Activated CD4-positive, alpha-beta memory T cell treated with anti-CD3 and anti-CD28 coated beads, Interleukin-2, amount 10 ng/mL, durations not matched to agents 7 days and 5 days (primary cell): ENCODE results near the gene SYT12. TPM values are rescaled to one million over a fixed set of nuclear protein-coding genes. Genes with fewer than 3 reads are reported as not detected.

Source experiments
- CTCF ChIA-PET: fragments of 350-600 bp; sonication (Branson Sonifier 250); formaldehyde crosslinking; loops from one replicate; lab custom pipeline; 2021; ENCODE audit warnings: antibody characterized with exemption, inconsistent platforms; lab: Charles Lee
- POLR2A ChIA-PET: fragments of 350-600 bp; sonication (Branson Sonifier 250); formaldehyde crosslinking; loops from one replicate; lab custom pipeline; 2021; ENCODE audit warnings: antibody characterized with exemption; lab: Charles Lee
- DNase-seq: peaks from one replicate; pipeline ENCODE4 v3.0.0-alpha.2; 2020
- H3K27ac Mint-ChIP-seq: one replicate; pipeline ENCODE4 v1.8.0; 2021; ENCODE audit warnings: mild to moderate bottlenecking, mixed read lengths
- H3K27me3 Mint-ChIP-seq: one replicate; pipeline ENCODE4 v1.8.0; 2021; ENCODE audit warnings: mixed read lengths
- H3K36me3 Mint-ChIP-seq: one replicate; pipeline ENCODE4 v1.8.0; 2021; ENCODE audit warnings: low read depth, mixed read lengths
- H3K4me1 Mint-ChIP-seq: one replicate; pipeline ENCODE4 v1.8.0; 2021; ENCODE audit warnings: mixed read lengths
- H3K4me3 Mint-ChIP-seq: one replicate; pipeline ENCODE4 v1.8.0; 2021; ENCODE audit warnings: mild to moderate bottlenecking, mixed read lengths
- H3K9me3 Mint-ChIP-seq: one replicate; pipeline ENCODE4 v1.8.0; 2021; ENCODE audit warnings: mixed read lengths
- total RNA-seq, 2 experiments: library from RNA; stranded (reverse); gene quantifications; one replicate each; pipeline ENCODE4 v1.2.3, GENCODE V29; 2021

The SYT12 gene
- total RNA-seq, 2 experiments from 2014 or later, result not detected

GRCh38 chr11:67079065-67079705 lies 56.3 kb downstream of the SYT12 start:
- H3K27me3 Mint-ChIP-seq, result peaks cover 10% of the 10 kb centered on the region
- no peaks in the 10 kb centered on the region for H3K9me3 Mint-ChIP-seq
- H3K36me3 Mint-ChIP-seq, result no peaks in the 10 kb centered on the region
- DNase-seq, result no peak
- no peak overlapping the region for H3K4me3 Mint-ChIP-seq
- peaks cover 30% of the 10 kb centered on the region for H3K4me1 Mint-ChIP-seq
- H3K27ac Mint-ChIP-seq, result no peak overlapping the region
- ChIA-PET POLR2A (no interaction called here), CTCF (interaction anchor here (1.0 to 2.8 kb wide), 3 partner anchors 90 to 303 kb away, joined by 4 to 10 read pairs (median 6); no protein-coding TSS in a partner anchor)

GRCh38 chr11:67082071-67082791 lies 59.3 kb downstream of the SYT12 start:
- ChIA-PET POLR2A (interaction anchor here (0.7 kb wide), 2 partner anchors 20 to 161 kb away, joined by 3 to 5 read pairs; no protein-coding TSS in a partner anchor), CTCF (interaction anchor here (0.6 to 2.3 kb wide), 12 partner anchors 9 to 158 kb away, joined by 3 to 8 read pairs (median 4); partner anchors contain the start of gene KDM2A)
- Mint-ChIP-seq H3K4me1 (peaks cover 30% of the 10 kb centered on the region), H3K36me3 (no peaks in the 10 kb centered on the region), H3K27me3 (peaks cover 6% of the 10 kb centered on the region), H3K27ac (no peak overlapping the region), H3K9me3 (no peaks in the 10 kb centered on the region), H3K4me3 (no peak overlapping the region)
- DNase-seq, result no peak

GRCh38 chr11:67083786-67084366 lies 60.9 kb downstream of the SYT12 start:
- DNase-seq, result no peak
- H3K36me3 Mint-ChIP-seq, result no peaks in the 10 kb centered on the region
- H3K27me3 Mint-ChIP-seq, result peaks cover 6% of the 10 kb centered on the region
- H3K27ac Mint-ChIP-seq, result no peak overlapping the region
- POLR2A ChIA-PET, result no interaction called here
- H3K9me3 Mint-ChIP-seq, result no peaks in the 10 kb centered on the region
- H3K4me3 Mint-ChIP-seq, result no peak overlapping the region
- peaks cover 22% of the 10 kb centered on the region for H3K4me1 Mint-ChIP-seq
- CTCF ChIA-PET, result interaction anchor here (1.3 to 2.3 kb wide), 4 partner anchors 11 to 89 kb away, joined by 3 to 8 read pairs (median 6); partner anchors contain the start of gene KDM2A

- CTCF ChIA-PET, result no interaction called here
- H3K27ac Mint-ChIP-seq, result no peak overlapping the region
- no peaks in the 10 kb centered on the region for H3K9me3 Mint-ChIP-seq
- no peak overlapping the region for H3K4me3 Mint-ChIP-seq
- no peak for DNase-seq
- peaks cover 17% of the 10 kb centered on the region for H3K4me1 Mint-ChIP-seq
- peaks cover 6% of the 10 kb centered on the region for H3K27me3 Mint-ChIP-seq
- H3K36me3 Mint-ChIP-seq, result no peaks in the 10 kb centered on the region
- POLR2A ChIA-PET, result no interaction called here
Observed at GRCh38 chr11:67085617-67086016, 62.7 kb downstream of the SYT12 start.

- no peaks in the 10 kb centered on the region for H3K27me3 Mint-ChIP-seq
- H3K4me3 Mint-ChIP-seq, result no peak overlapping the region
- H3K36me3 Mint-ChIP-seq, result no peaks in the 10 kb centered on the region
- ChIA-PET CTCF (no interaction called here), POLR2A (no interaction called here)
- no peak for DNase-seq
- H3K9me3 Mint-ChIP-seq, result no peaks in the 10 kb centered on the region
- no peaks in the 10 kb centered on the region for H3K4me1 Mint-ChIP-seq
- no peak overlapping the region for H3K27ac Mint-ChIP-seq
Observed at GRCh38 chr11:67090717-67091116, 67.8 kb downstream of the SYT12 start.

- H3K27me3 Mint-ChIP-seq, result no peaks in the 10 kb centered on the region
- H3K4me3 Mint-ChIP-seq, result no peak overlapping the region
- H3K9me3 Mint-ChIP-seq, result no peaks in the 10 kb centered on the region
- ChIA-PET CTCF (interaction anchor here (1.3 kb wide), 1 partner anchor 72 kb away, joined by 4 read pairs; no protein-coding TSS in a partner anchor), POLR2A (no interaction called here)
- peaks cover 2% of the 10 kb centered on the region for H3K4me1 Mint-ChIP-seq
- no peak overlapping the region for H3K27ac Mint-ChIP-seq
- H3K36me3 Mint-ChIP-seq, result no peaks in the 10 kb centered on the region
- no peak for DNase-seq
Observed at GRCh38 chr11:67095214-67095507, 72.2 kb downstream of the SYT12 start.

GRCh38 chr11:67098799-67099429 lies 76.0 kb downstream of the SYT12 start:
- no peak for DNase-seq
- no peak overlapping the region for H3K27ac Mint-ChIP-seq
- no peaks in the 10 kb centered on the region for H3K36me3 Mint-ChIP-seq
- H3K4me3 Mint-ChIP-seq, result no peak overlapping the region
- peaks cover 8% of the 10 kb centered on the region for H3K4me1 Mint-ChIP-seq
- H3K27me3 Mint-ChIP-seq, result no peaks in the 10 kb centered on the region
- ChIA-PET CTCF (no interaction called here), POLR2A (no interaction called here)
- no peaks in the 10 kb centered on the region for H3K9me3 Mint-ChIP-seq

GRCh38 chr11:67099831-67100324 lies 76.9 kb downstream of the SYT12 start:
- no peak for DNase-seq
- Mint-ChIP-seq H3K4me3 (no peak overlapping the region), H3K36me3 (no peaks in the 10 kb centered on the region), H3K27ac (no peak overlapping the region), H3K27me3 (no peaks in the 10 kb centered on the region), H3K9me3 (no peaks in the 10 kb centered on the region), H3K4me1 (peaks cover 14% of the 10 kb centered on the region)
- CTCF ChIA-PET, result interaction anchor here (1.3 kb wide), 1 partner anchor 162 kb away, joined by 3 read pairs; no protein-coding TSS in a partner anchor
- POLR2A ChIA-PET, result interaction anchor here (0.7 kb wide), 1 partner anchor 64 kb away, joined by 3 read pairs; no protein-coding TSS in a partner anchor

Other genes starting within 250 kb of the SYT12 start
- gene RCE1, start 179.7 kb upstream of the SYT12 start, total RNA-seq, result 10 to 100 TPM; 21.2 to 22.0 TPM
- 10 to 100 TPM; 23.2 to 28.3 TPM for gene LRFN4, start 166.1 kb upstream of the SYT12 start, total RNA-seq
- gene PC, start 64.8 kb upstream of the SYT12 start, total RNA-seq, result 1 to 10 TPM; 5.1 to 7.4 TPM
- gene C11orf86, start 47.8 kb upstream of the SYT12 start, total RNA-seq, result not detected
- gene RHOD, start 33.7 kb downstream of the SYT12 start, total RNA-seq, result under 1 TPM; 0.20 to 0.33 TPM
- 10 to 100 TPM; 87.1 to 95.9 TPM for gene KDM2A, start 96.1 kb downstream of the SYT12 start, total RNA-seq
- 100 to 1,000 TPM; 333 to 338 TPM for gene GRK2, start 243.3 kb downstream of the SYT12 start, total RNA-seq